WTC11 (cell line): ENCODE measurements around the gene CHPF. TPM values are rescaled to one million over a fixed set of nuclear protein-coding genes. Genes with fewer than 3 reads are reported as not detected.

Source experiments
- ATAC-seq: fragments of 200-7000 bp; cut with Tn5 transposase; 2 replicates; pipeline ENCODE4 v1.10.0; 2021; ENCODE audit warnings: mild to moderate bottlenecking, moderate library complexity
- CTCF ChIA-PET: fragments of 300-600 bp; sonication (Branson Sonifier 250); formaldehyde crosslinking; loops from one replicate; lab custom pipeline; 2021; ENCODE audit warnings: antibody characterized with exemption; lab: Charles Lee
- POLR2A ChIA-PET: fragments of 350-600 bp; sonication (Branson Sonifier 250); formaldehyde crosslinking; loops from one replicate; lab custom pipeline; 2021; ENCODE audit warnings: antibody characterized with exemption; lab: Charles Lee
- DNase-seq: peaks from one replicate; pipeline ENCODE4 v3.0.0; 2021; ENCODE audit warnings: low spot score
- H3K27ac Mint-ChIP-seq: 2 replicates; pipeline ENCODE4 v1.8.0; 2021; ENCODE audit warnings: mixed read lengths
- H3K27me3 Mint-ChIP-seq: 2 replicates; pipeline ENCODE4 v1.8.0; 2021; ENCODE audit warnings: low read depth, mild to moderate bottlenecking, moderate library complexity, mixed read lengths
- H3K36me3 Mint-ChIP-seq: 2 replicates; pipeline ENCODE4 v1.8.0; 2021; ENCODE audit warnings: mixed read lengths
- H3K4me1 Mint-ChIP-seq: 2 replicates; pipeline ENCODE4 v1.8.0; 2022; ENCODE audit warnings: mixed read lengths
- H3K4me3 Mint-ChIP-seq: 2 replicates; pipeline ENCODE4 v1.8.0; 2021; ENCODE audit warnings: mild to moderate bottlenecking, moderate library complexity, mixed read lengths
- H3K9me3 Mint-ChIP-seq: 2 replicates; pipeline ENCODE4 v1.8.0; 2021; ENCODE audit warnings: mixed read lengths
- CBFB ChIP-seq: sonication (generic); formaldehyde crosslinking; IDR thresholded peaks from 2 replicates; pipeline ENCODE4 v1.8.1; 2022; ENCODE audit warnings: mild to moderate bottlenecking, low read depth, missing genetic modification reagents
- CREB1 ChIP-seq: sonication (generic); formaldehyde crosslinking; IDR thresholded peaks from 2 replicates; pipeline ENCODE4 v1.8.0; 2023; ENCODE audit warnings: mild to moderate bottlenecking, missing genetic modification reagents
- CTCF ChIP-seq: fragments of 200-600 bp; IDR thresholded peaks from 2 replicates; pipeline ENCODE4 v1.8.0; 2022; ENCODE audit warnings: antibody characterized with exemption
- E2F4 ChIP-seq: sonication (generic); formaldehyde crosslinking; IDR thresholded peaks from 2 replicates; pipeline ENCODE4 v1.8.1; 2022; ENCODE audit warnings: low read depth, mild to moderate bottlenecking, moderate library complexity, missing genetic modification reagents, borderline replicate concordance
- ELF4 ChIP-seq: sonication (generic); formaldehyde crosslinking; IDR thresholded peaks from 2 replicates; pipeline ENCODE4 v1.8.1; 2022; ENCODE audit warnings: low read depth, mild to moderate bottlenecking, moderate library complexity, missing genetic modification reagents
- ESRRA ChIP-seq: sonication (generic); formaldehyde crosslinking; IDR thresholded peaks from 2 replicates; pipeline ENCODE4 v1.8.1; 2022; ENCODE audit warnings: mild to moderate bottlenecking, missing genetic modification reagents, borderline replicate concordance
- FOXP1 ChIP-seq: sonication (generic); formaldehyde crosslinking; IDR thresholded peaks from 2 replicates; pipeline ENCODE4 v1.8.0; 2022; ENCODE audit warnings: missing genetic modification reagents, mild to moderate bottlenecking, moderate library complexity, borderline replicate concordance
- GTF2I ChIP-seq: fragments of 250-450 bp; sonication (Bioruptor Pico); conservative IDR thresholded peaks from 2 replicates; pipeline ENCODE4 v1.4.0; 2021; ENCODE audit warnings: mild to moderate bottlenecking
- HMGA2 ChIP-seq: fragments of 250-450 bp; sonication (Bioruptor Pico); IDR thresholded peaks from 2 replicates; pipeline ENCODE4 v1.4.0; 2021; ENCODE audit warnings: mild to moderate bottlenecking, moderate library complexity
- JUN ChIP-seq: sonication (generic); formaldehyde crosslinking; IDR thresholded peaks from 2 replicates; pipeline ENCODE4 v1.8.0; 2023; ENCODE audit warnings: mild to moderate bottlenecking, missing genetic modification reagents
- NR3C1 ChIP-seq: sonication (generic); formaldehyde crosslinking; conservative IDR thresholded peaks from 2 replicates; pipeline ENCODE4 v1.8.1; 2023; ENCODE audit warnings: low read depth, mild to moderate bottlenecking, missing genetic modification reagents
- SMAD4 ChIP-seq: sonication (generic); formaldehyde crosslinking; IDR thresholded peaks from 2 replicates; pipeline ENCODE4 v1.8.0; 2022; ENCODE audit warnings: mild to moderate bottlenecking, missing genetic modification reagents
- STAT6 ChIP-seq: sonication (generic); formaldehyde crosslinking; conservative IDR thresholded peaks from 2 replicates; pipeline ENCODE4 v1.8.1; 2023; ENCODE audit warnings: mild to moderate bottlenecking, low read depth, missing genetic modification reagents, moderate library complexity
- TEAD1 ChIP-seq: sonication (generic); formaldehyde crosslinking; IDR thresholded peaks from 2 replicates; pipeline ENCODE4 v1.8.0; 2022; ENCODE audit warnings: mild to moderate bottlenecking, missing genetic modification reagents
- TEAD4 ChIP-seq: sonication (generic); formaldehyde crosslinking; IDR thresholded peaks from 2 replicates; pipeline ENCODE4 v1.8.0; 2022; ENCODE audit warnings: mild to moderate bottlenecking, missing genetic modification reagents
- TP53 ChIP-seq: sonication (generic); formaldehyde crosslinking; IDR thresholded peaks from 2 replicates; pipeline ENCODE4 v1.8.1; 2023; ENCODE audit warnings: mild to moderate bottlenecking, missing genetic modification reagents
- ZNF121 ChIP-seq: sonication (generic); formaldehyde crosslinking; IDR thresholded peaks from 2 replicates; pipeline ENCODE4 v1.8.0; 2023; ENCODE audit warnings: missing genetic modification reagents
- ZNF263 ChIP-seq: sonication (generic); formaldehyde crosslinking; IDR thresholded peaks from 2 replicates; pipeline ENCODE4 v1.8.1; 2022; ENCODE audit warnings: low read depth, mild to moderate bottlenecking, moderate library complexity, missing genetic modification reagents
- ZNF396 ChIP-seq: fragments of 250-450 bp; sonication (Bioruptor Pico); IDR thresholded peaks from 2 replicates; pipeline ENCODE4 v1.8.0; 2021; ENCODE audit warnings: mild to moderate bottlenecking, moderate library complexity, borderline replicate concordance
- ZNF423 ChIP-seq: fragments of 250-450 bp; sonication (Bioruptor Pico); IDR thresholded peaks from 2 replicates; pipeline ENCODE4 v2.1.2; 2022; ENCODE audit warnings: mild to moderate bottlenecking, moderate library complexity
- ZNF671 ChIP-seq: fragments of 250-450 bp; sonication (Bioruptor Pico); IDR thresholded peaks from 2 replicates; pipeline ENCODE4 v1.8.0; 2021; ENCODE audit warnings: mild to moderate bottlenecking
- total RNA-seq: library from RNA; stranded (reverse); gene quantifications from 3 replicates; pipeline ENCODE4 v1.2.3, GENCODE V29; 2021
- TF ChIP-seq, protein P1 (sequence below): sonication (generic); formaldehyde crosslinking; IDR thresholded peaks from 2 replicates; pipeline ENCODE4 v1.8.1; 2023; ENCODE audit warnings: mild to moderate bottlenecking, moderate library complexity, missing genetic modification reagents
- TF ChIP-seq, protein P2 (sequence below): sonication (generic); formaldehyde crosslinking; IDR thresholded peaks from 2 replicates; pipeline ENCODE4 v1.8.1; 2023; ENCODE audit warnings: mild to moderate bottlenecking, missing genetic modification reagents

CHPF gene
- total RNA-seq, 1 experiment from 2014 or later, result 97.0 TPM

GRCh38 chr2:219522111-219523030 lies 21.2 kb downstream of the CHPF start:
- H3K4me3 Mint-ChIP-seq, result peak overlapping the region; percentile 64
- TF ChIP-seq ZNF263 (CRISPR knock-in tag) (no peak), STAT6 (CRISPR knock-in tag) (no peak), ZNF121 (no peak), NR3C1 (no peak), CBFB (CRISPR knock-in tag) (no peak), CREB1 (no peak), ELF4 (CRISPR knock-in tag) (no peak), ESRRA (CRISPR knock-in tag) (0 out of 2 replicates have a peak, but pooled peaks have one; percentile 21), HMGA2 (CRISPR knock-in tag) (no peak), ZNF423 (0 out of 2 replicates have a peak, but pooled peaks have one; percentile 2), TEAD4 (CRISPR knock-in tag) (no peak), GTF2I (CRISPR knock-in tag) (no peak), E2F4 (0 out of 2 replicates have a peak, but pooled peaks have one; percentile 14)
- TF ChIP-seq, protein P1, sequence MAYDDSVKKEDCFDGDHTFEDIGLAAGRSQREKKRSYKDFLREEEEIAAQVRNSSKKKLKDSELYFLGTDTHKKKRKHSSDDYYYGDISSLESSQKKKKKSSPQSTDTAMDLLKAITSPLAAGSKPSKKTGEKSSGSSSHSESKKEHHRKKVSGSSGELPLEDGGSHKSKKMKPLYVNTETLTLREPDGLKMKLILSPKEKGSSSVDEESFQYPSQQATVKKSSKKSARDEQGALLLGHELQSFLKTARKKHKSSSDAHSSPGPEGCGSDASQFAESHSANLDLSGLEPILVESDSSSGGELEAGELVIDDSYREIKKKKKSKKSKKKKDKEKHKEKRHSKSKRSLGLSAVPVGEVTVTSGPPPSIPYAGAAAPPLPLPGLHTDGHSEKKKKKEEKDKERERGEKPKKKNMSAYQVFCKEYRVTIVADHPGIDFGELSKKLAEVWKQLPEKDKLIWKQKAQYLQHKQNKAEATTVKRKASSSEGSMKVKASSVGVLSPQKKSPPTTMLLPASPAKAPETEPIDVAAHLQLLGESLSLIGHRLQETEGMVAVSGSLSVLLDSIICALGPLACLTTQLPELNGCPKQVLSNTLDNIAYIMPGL (CRISPR knock-in tag), result 0 out of 2 replicates have a peak, but pooled peaks have one; percentile 54
- no peaks in the 10 kb centered on the region for H3K36me3 Mint-ChIP-seq
- ChIA-PET POLR2A (interaction anchor here (0.8 to 1.2 kb wide), 3 partner anchors 13 to 30 kb away, joined by 3 read pairs; no protein-coding TSS in a partner anchor), CTCF (interaction anchor here (0.5 to 41.3 kb wide), 37 partner anchors 8 to 652 kb away, joined by 3 to 2316 read pairs (median 6); partner anchors contain the start of genes ASIC4, DNPEP, GMPPA and SPEG)
- H3K27ac Mint-ChIP-seq, result peak overlapping the region; percentile 58
- ATAC-seq, result peak; percentile 57
- H3K4me1 Mint-ChIP-seq, result peaks cover 66% of the 10 kb centered on the region
- H3K27me3 Mint-ChIP-seq, result peaks cover 31% of the 10 kb centered on the region
- H3K9me3 Mint-ChIP-seq, result no peaks in the 10 kb centered on the region
- DNase-seq, result peak; percentile 78

- Mint-ChIP-seq H3K27me3 (peaks cover 32% of the 10 kb centered on the region), H3K4me1 (peaks cover 64% of the 10 kb centered on the region), H3K27ac (peak overlapping the region; percentile 58), H3K36me3 (no peaks in the 10 kb centered on the region), H3K4me3 (peak overlapping the region; percentile 64), H3K9me3 (no peaks in the 10 kb centered on the region)
- DNase-seq, result peak; percentile 80
- POLR2A ChIA-PET, result interaction anchor here (0.8 to 1.4 kb wide), 5 partner anchors 10 to 26 kb away, joined by 3 to 5 read pairs (median 3); partner anchors contain the start of gene GMPPA
- peak; percentile 68 for ATAC-seq
- CTCF ChIA-PET, result interaction anchor here (0.5 to 41.3 kb wide), 21 partner anchors 8 to 226 kb away, joined by 3 to 2316 read pairs (median 9); partner anchors contain the start of genes CHPF, DES, GMPPA and TMEM198
- TF ChIP-seq CBFB (CRISPR knock-in tag) (no peak), ZNF396 (CRISPR knock-in tag) (no peak), TP53 (CRISPR knock-in tag) (no peak), ZNF263 (CRISPR knock-in tag) (no peak), FOXP1 (no peak), SMAD4 (CRISPR knock-in tag) (no peak), JUN (CRISPR knock-in tag) (no peak), TEAD1 (CRISPR knock-in tag) (peak; percentile 39; the same call in 1 of the 2 replicates), ZNF671 (CRISPR knock-in tag) (no peak), NR3C1 (0 out of 2 replicates have a peak, but pooled peaks have one; percentile 21), CTCF (peak; percentile 49; the same call in 1 of the 2 replicates)
- TF ChIP-seq, protein P2, sequence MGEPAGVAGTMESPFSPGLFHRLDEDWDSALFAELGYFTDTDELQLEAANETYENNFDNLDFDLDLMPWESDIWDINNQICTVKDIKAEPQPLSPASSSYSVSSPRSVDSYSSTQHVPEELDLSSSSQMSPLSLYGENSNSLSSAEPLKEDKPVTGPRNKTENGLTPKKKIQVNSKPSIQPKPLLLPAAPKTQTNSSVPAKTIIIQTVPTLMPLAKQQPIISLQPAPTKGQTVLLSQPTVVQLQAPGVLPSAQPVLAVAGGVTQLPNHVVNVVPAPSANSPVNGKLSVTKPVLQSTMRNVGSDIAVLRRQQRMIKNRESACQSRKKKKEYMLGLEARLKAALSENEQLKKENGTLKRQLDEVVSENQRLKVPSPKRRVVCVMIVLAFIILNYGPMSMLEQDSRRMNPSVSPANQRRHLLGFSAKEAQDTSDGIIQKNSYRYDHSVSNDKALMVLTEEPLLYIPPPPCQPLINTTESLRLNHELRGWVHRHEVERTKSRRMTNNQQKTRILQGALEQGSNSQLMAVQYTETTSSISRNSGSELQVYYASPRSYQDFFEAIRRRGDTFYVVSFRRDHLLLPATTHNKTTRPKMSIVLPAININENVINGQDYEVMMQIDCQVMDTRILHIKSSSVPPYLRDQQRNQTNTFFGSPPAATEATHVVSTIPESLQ (CRISPR knock-in tag), result no peak
Observed at GRCh38 chr2:219521066-219521880, 22.3 kb downstream of the CHPF start.
